AG04449 (cell line): ENCODE data around the gene PFKFB1.
A peak's percentile ranks its signal among the peaks of the same experiment; 100 is the strongest.
"Not testable (repeated sequence)": the region's sequence is repeated elsewhere in the genome, so short reads cannot be mapped to it uniquely, and the experiment has no call there.

Experiments used
- CTCF ChIA-PET: fragments of 350-600 bp; formaldehyde crosslinking; extraction: SDS; loops from one replicate; lab custom pipeline; 2021; ENCODE audit warnings: antibody characterized with exemption; lab: Yijun Ruan, JAX
- POLR2A ChIA-PET: fragments of 400-600, 350-600 bp; formaldehyde crosslinking; extraction: SDS; loops from one replicate; lab custom pipeline; 2020; ENCODE audit warnings: antibody characterized with exemption, inconsistent platforms; lab: Yijun Ruan, JAX
- DNase-seq: peaks from one replicate; pipeline ENCODE4 v3.0.0-alpha.2; 2010; ENCODE audit warnings: low read depth, low spot score
- H3K4me3 ChIP-seq: 2 replicates; pipeline ENCODE4 v1.5.1; 2011; ENCODE audit warnings: low read depth, mild to moderate bottlenecking, control low read depth, low read length
- TF ChIP-seq, protein P1 (sequence below): IDR thresholded peaks from one replicate; pipeline ENCODE4 v1.5.1; 2011; ENCODE audit warnings: mild to moderate bottlenecking, moderate library complexity, low read length, control low read depth, inconsistent platforms; ENCODE audit not compliant: insufficient read depth; ENCODE audit errors: missing control alignments

The PFKFB1 gene

DNA sequence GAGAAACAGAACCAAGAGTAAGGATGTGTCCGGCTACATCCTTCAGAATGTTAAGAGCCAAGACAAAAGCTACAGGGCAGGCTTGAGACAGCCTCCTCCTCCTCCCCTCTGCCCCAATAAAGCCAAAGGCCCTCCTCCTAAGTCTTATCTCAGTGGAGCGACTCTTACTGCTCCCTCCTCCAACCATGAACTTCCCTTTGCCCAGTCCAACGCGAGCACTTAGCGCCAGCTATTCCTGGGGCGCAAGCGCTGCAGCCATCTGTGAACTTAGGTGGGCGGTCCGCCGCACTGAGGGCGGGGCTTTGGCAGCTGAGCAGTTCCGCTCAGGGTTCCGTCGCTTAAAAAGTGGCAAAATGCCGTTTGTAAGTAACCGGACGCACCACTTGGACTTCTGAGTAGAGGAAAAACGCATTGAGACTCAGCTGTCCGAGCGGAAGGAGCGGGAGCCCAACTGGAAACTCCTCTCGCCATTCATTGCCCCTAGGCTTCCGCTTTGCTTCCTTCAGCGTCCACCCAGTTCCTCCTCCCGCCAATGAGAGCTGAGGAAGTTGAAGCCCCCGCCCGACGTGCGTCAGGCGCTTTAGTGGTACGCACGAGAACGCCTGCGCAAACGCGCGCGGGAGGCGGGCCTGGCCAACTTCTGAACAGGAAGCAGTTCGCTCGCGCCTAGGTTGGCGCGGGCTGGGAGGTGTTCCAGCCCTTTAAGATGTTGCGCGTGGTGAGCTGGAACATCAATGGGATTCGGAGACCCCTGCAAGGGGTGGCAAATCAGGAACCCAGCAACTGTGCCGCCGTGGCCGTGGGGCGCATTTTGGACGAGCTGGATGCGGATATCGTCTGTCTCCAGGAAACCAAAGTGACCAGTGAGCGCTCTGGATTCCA lies 6.0 kb upstream of the PFKFB1 start, which contains the start of gene APEX2:
Gene APEX2, plus strand, starts transcription at position 647 of the 882 bp plus-strand sequence. Its CDS starts 60 bp downstream, at position 707.
- POLR2A ChIA-PET: interaction anchor here (0.7 to 1.7 kb wide), 5 partner anchors 9 to 360 kb away, joined by 3 to 8 read pairs (median 5); no protein-coding TSS in a partner anchor
- peak within 1 kb of the TSS; percentile 71 for H3K4me3 ChIP-seq
- peak; percentile 60 for DNase-seq
- TF ChIP-seq, protein P1, sequence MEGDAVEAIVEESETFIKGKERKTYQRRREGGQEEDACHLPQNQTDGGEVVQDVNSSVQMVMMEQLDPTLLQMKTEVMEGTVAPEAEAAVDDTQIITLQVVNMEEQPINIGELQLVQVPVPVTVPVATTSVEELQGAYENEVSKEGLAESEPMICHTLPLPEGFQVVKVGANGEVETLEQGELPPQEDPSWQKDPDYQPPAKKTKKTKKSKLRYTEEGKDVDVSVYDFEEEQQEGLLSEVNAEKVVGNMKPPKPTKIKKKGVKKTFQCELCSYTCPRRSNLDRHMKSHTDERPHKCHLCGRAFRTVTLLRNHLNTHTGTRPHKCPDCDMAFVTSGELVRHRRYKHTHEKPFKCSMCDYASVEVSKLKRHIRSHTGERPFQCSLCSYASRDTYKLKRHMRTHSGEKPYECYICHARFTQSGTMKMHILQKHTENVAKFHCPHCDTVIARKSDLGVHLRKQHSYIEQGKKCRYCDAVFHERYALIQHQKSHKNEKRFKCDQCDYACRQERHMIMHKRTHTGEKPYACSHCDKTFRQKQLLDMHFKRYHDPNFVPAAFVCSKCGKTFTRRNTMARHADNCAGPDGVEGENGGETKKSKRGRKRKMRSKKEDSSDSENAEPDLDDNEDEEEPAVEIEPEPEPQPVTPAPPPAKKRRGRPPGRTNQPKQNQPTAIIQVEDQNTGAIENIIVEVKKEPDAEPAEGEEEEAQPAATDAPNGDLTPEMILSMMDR: no peak
- CTCF ChIA-PET: interaction anchor here (1.0 kb wide), 1 partner anchor 12 kb away, joined by 3 read pairs; no protein-coding TSS in a partner anchor

DNA sequence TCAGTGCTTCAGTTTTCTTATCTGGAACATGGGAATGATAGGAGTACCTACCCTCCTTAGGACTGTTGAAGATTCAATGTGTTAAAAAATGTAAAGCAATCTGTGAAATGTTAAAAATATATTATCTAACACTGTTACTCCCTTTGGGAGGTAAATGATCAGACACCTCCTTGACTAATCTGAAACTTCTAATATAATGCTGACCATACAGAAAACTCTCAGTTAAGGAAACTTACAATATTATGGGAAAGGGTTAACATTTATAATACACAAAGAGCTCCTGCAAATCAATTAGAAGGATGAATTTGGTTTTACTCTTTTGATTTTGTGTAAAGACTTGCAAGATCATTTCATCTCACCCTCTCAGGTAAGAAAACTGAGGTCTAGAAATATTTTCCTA lies 1.6 kb upstream of the PFKFB1 start:
- H3K4me3 ChIP-seq: no peak overlapping the region
- TF ChIP-seq, protein P1: no peak
- DNase-seq: no peak
- ChIA-PET POLR2A (no interaction called here), CTCF (no interaction called here)

- ChIA-PET POLR2A (no interaction called here), CTCF (no interaction called here)
- no peak for DNase-seq
Observed at GRCh38 chrX:54994668-54995351, 822 bp upstream of the PFKFB1 start.

GRCh38 chrX:54992911-54993622 lies 921 bp downstream of the PFKFB1 start:
- ChIA-PET POLR2A (no interaction called here), CTCF (no interaction called here)
- TF ChIP-seq, protein P1: no peak
- H3K4me3 ChIP-seq: no peak overlapping the region
- DNase-seq: no peak

More at GRCh38 chrX:54994668-54995351, 822 bp upstream of the PFKFB1 start:
- no peak overlapping the region for H3K4me3 ChIP-seq
- TF ChIP-seq, protein P1: no peak

DNA sequence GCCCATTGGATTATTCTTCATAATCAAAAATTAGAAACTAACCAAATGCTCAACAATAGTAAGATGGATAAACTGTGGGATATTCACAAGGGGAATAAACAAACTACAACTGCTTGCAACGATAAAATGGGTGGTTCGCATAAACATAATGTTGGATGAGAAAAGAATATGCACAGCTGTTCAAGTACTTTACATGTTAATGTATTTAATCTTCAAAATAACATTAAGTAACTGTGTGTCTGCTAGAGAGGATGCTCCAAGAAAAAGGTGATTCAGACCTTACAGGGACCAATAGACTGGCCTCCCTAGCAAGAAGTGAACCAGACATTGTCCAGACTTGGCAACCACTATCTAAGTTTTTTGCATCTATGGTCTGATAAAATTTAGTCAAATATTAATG lies 2.3 kb downstream of the PFKFB1 start:
- ChIA-PET CTCF (no interaction called here), POLR2A (no interaction called here)
- no peak overlapping the region for H3K4me3 ChIP-seq
- no peak for DNase-seq
- TF ChIP-seq, protein P1: no peak

DNA sequence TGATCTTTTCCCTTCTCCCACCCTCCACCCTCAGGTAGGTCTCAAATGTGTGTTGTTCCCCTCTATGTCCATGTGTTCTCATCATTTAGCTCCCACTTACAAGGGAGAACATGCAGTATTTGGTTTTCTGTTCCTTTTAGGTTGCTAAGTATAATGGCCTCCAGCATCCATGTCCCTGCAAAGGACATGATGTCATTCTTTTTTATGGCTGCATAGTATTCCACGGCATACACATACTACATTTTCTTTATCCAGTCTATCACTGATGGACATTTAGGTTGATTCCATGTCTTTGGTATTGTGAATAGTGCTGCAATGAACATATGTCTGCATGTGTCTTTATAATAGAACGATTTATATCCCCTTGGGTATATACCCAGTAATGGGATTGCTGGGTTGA lies 10.7 kb downstream of the PFKFB1 start:
- DNase-seq, CTCF ChIA-PET, POLR2A ChIA-PET, H3K4me3 ChIP-seq: not testable (repeated sequence)
